Stimulated activated naive CD4-positive, alpha-beta T cell (primary cell): ENCODE results near the gene NKAPL.
A peak's percentile ranks its signal among the peaks of the same experiment; 100 is the strongest.

ENCODE experiments used
- DNase-seq, 6 experiments: peaks; one replicate each; lab custom pipeline; 2025; lab: John Stamatoyannopoulos, UW

NKAPL gene

DNA sequence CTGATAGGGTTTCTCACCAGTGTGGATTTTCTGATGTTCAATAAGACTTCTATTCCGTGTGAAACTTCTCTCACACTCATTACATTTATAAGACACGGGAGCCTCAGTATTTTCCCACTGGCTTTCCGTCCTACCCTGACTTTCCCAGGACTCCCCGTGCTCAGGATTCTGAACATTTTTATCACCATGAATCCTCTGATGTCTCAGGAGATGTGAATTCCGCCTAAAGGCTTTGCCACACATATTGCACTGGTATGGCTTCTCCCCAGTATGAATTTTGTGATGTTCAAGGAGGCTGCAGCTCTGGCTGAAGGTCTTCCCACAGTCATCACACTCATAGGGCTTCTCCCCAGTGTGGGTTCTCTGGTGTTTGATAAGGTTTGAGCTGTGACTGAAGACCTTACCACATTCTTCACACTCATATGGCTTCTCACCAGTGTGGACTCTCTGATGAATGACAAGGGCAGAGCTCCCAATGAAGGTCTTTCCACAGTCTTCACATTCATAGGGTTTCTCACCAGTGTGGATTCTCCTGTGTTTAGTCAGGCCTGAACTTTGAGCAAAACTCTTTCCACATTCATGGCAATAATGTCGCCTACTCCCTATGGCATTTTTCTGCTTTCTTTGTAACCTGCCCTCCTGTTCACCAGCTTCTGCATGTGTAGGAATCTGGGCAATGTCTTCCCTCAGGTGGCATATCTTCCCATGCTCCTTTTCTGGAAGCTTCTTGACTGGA is 13.7 kb upstream of the NKAPL start:
- no peak for DNase-seq

DNA sequence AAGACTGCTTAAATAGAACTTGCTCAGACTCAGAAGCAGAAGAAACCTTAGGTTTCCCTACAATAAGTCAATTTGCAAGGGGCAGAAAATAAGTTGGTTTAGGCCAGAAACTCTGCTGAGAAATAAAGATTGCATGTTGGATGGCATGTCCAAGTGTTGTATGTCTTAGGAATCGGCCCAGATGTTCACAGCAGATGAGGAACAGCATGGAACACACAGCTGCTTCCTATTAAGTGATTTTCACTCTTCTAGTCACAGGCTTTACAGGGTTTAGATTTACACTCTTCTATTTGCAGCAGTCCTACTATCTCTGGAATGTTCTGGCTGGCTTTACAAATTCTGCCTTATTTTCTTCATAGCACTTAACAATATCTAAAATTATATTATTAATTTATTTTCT is 10.2 kb upstream of the NKAPL start:
- DNase-seq, result no peak

DNA sequence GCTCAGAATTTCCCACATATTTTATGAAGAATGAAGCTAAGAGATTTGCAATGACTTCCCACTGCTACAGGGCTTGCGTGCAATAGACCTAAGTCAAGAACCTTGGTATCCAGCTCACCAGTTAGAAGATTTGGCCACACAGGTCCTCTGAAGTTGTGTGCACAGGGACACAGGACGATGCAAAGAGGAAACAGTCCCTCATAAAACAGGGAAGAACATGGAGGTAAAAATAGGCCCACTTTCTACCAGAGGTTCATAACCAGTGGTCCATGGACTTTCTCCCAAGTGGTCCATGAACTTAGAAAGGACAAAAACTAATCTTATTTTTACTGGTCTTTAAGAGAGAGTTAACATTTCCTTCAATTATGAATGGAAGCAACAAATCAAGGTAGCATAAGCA is 8.3 kb upstream of the NKAPL start:
- no peak for DNase-seq

DNA sequence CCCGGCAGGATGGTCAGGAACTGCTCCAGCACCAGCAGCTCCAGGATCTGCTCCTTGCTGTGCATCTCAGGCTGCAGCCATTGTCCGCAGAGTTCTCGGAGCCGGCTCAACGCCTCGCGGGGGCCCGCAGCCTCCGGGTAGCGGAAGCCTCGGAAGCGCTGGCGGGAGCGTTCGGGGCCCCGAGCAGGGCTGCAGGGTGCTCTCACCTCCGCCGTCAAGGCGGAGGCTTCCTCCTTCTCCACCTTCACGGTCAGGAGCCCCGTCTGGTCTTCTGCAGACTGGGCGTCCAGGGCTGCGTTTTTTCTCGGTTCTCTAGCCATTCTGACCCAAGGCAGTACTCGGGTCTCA is 7.5 kb upstream of the NKAPL start:
- DNase-seq, result peak in 1 of 6 experiments; percentile 7

DNA sequence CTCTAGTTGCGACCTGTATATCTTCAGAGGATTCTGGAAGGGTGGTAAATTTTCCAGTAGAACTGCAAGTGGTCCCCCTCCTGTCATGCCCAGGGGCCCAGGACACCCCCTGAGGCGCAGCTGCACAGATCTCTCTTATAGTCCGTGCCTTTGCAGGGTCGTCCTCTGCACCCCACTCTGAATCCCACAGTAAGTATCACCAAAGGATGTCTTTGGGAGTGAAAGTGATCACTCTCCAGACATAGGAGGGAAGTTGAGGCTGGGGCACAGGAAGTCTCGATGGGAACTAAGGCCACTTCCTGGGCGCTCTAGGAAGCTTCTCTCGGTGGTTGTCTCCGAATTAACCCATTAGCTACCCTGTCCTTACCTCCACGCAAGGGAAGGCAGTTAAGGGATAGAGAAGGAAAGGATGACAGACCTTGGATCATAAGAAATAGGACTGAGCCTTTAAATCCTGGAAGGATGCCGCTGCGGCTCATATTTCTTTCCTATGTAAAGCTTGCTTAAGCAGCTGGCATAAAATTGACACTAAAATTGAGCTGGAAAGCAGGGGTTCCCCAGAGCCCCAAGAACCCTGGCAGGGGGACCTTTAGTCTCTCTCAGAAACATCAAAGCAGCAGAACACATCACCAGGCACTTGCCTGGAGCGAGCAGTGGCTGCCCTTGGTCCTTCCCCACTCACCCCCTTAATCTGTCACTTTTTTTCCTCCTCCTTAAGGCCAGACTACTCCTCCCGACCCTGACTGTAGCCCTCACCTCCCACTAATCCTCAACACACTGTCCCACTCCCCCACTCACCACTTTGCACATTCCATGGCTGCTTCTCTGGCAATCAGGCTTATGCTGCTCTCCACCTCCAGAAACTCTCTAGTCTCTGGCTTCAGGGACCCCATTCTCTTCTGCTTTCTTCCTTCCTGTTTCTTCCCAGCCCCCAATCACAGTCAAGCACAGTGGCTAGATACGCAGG is 6.8 kb upstream of the NKAPL start, which contains the start of gene ZKSCAN4:
TSS of gene ZKSCAN4 (minus strand) at position 261 of the 967 bp plus-strand sequence. CDS start 289 bp downstream, outside the sequence.
- DNase-seq, result peak; percentile 61 to 86 (median 67)

DNA sequence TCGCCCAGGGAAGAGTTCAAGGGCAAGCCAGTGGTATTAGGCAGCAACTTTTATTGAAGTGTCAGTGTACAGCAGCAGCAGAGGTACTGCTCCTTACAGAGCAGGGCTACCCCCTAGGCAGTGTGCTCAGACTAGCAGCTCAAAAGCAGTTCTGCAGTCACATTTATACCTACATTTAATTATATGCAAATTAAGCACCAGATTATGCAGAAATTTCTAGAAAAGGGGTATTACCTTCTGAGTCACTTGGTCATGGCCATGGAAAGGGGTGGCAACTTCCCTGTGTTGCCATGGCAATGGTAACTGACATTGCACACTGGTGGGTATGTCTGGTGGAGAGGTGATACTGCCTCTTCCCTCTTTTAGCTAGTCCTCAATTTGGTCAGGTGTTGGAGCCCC is 5.0 kb upstream of the NKAPL start:
- DNase-seq, result no peak

DNA sequence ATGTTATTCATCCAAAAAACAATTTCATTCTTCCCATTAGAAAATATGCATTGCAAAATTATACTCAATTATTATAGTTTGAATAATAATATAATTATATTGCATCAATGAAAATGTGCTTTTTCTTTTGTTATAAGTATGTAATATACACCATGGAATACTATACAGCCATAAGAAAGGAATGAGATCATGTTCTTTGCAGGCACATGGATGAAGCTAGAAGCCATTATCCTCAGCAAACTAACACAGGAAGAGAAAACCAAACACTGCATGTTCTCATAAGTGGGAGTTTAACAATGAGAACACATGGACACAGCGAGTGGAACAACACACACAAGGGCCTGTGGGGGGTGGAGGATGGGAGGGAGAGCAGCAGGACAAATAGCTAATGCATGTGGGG is 2.1 kb upstream of the NKAPL start:
- no peak for DNase-seq

DNA sequence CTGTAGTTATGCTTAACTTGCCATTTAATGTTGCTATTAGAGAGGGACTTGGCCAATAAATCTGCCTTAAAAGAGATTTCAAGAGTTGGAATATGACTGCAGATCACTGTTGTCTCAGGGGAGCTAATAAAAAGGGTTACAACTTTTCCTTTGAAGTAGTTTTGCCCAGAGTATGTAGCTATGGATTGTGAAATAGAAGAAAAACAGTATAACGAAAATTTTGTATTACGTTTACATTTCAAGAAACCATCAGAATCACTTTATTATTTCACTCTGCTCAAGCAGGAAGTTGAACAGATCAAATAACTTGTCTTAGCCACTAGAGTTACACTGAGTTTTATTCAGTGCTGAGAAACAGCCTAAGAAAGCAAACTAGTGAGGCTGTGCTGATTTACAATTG is 4.8 kb downstream of the NKAPL start:
- peak in 1 of 6 experiments; percentile 9 for DNase-seq

DNA sequence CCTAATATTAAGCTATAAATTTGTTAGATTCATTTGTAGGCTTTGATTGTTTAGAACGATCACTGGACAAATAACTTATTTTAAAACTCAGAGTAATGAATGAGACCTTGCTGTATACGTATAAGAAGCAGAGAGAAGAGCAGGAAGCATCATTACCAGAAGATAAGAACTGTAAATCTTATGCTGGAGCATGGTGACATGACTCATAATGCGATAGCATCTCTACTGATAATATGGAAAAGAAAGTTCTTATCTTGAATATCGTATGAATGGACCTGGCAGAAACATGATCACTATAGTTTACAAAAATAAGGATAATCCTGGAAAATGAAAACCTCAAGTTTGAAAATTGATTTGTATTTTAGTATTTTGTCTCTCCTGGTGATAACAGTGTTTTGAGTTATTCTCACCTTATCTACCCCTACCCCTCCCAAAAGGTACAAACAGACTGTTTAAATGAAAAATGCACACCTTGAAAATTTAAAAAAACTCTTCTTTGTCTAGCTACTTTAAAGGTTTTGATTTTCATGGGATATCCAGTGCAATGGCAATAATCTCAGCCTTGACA is 5.8 kb downstream of the NKAPL start:
- DNase-seq, result no peak

DNA sequence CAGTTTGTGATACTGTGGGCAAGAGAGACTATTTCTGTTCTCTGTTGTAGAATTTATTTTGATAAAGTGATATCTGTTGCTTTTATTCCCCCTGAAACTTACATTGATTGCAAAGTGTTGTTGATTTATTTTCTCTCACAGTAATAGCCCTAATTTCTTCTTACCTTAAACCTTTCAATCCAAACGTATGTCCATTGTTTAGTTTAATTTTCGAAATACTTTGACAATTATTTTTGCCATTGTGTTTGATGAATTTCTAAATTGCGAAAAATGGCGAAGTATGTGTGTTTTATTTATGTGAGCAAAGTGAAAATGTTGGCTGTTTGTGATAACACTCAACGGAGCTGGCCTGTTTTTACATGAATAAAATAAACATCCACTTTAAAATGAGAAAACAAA is 7.5 kb downstream of the NKAPL start:
- DNase-seq, result no peak

DNA sequence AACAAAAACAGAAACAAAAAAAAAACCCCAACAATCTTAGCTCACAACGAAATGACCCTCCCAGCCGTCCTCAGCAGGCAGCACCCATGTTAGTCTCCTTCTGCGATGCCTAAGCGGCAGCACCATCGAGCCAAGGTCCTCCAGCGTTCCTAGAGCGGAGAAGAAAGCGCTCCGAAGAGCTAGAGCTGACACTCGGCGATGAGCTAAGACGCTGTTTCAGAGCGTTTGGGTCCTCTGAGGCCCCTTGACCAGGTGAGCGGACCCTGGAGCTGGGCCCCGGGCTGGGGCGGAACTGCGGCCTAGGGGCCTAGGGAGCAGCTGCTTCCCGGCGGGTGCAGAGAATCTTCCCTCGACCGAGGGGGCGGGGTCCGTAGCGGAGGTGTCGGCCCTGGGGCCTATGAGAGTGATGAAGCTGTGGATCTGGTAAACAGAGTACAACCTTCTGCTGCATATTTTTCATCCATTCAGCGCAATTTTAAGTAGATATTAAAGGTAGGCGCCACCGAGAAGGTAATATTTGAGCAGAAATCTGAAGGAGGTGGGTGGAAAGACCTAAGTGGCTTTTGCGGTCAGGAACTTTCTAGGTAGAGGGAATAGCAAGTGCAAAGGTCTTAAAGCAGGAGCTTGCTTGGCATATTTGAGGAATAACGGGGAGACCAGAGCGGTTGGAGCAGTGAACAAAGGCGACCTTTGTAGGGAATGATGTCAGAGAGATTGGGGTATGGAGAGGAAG is 8.0 kb downstream of the NKAPL start, which contains the start of gene ZSCAN26:
TSS of gene ZSCAN26 (plus strand) at position 182 of the 733 bp plus-strand sequence. CDS start 4,777 bp downstream, outside the sequence.
- DNase-seq, result peak; percentile 64 to 93 (median 80)

DNA sequence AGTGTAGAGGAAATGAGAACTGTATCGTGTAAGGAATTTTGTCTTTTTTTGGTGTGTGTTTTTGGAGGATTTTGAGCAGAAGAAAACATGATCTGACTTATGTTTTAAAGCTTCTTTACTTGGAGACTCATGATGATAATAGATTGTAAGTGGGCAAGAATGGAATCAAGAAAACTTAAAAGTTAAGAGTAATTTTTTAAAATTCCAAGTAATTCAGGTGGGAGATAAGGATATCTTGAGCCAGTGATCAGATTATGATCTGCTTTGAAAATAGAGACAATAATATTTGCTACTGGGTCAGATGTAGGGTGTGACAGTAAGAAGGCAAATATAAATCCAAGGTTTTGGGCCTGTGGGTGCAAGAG is 8.6 kb downstream of the NKAPL start:
- no peak for DNase-seq

DNA sequence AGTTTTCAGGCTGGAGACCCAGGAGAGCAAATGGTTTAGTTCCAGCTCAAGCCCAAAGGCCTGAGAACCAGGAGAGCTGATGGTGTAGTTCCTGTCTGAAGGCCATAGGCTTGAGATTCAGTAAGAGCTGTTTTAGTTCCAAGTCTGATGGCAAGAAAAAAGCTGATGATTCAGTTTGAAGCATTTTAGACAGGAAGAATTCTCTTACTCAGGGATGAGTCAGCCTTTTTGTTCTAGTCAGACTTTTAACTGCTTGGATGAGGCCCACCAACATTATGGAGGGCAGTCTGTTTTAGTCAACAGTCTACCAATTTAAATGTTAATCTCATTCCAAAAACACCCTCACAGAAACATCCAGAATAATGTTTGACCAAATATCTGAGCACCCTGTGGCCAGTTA is 10.4 kb downstream of the NKAPL start:
- DNase-seq, result no peak

DNA sequence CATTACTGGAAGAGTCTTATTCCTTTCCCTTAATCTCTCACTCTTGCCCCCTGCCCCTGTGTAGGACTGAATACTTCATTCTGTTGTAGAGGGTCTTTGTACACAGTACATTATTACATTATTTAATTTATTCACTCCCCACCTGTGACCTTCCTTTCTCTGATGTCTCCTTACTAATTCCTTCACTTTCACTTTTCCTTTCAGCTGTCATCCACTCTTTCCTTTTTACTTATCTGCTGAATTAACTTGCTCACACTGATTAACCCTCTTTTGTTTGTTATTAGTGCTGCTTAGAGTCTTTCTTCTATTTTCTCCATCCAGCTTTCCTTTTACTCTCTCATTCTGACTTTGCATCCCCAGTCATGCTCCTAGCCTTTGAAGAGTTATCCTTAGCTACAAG is 15.8 kb downstream of the NKAPL start:
- DNase-seq, result no peak

DNA sequence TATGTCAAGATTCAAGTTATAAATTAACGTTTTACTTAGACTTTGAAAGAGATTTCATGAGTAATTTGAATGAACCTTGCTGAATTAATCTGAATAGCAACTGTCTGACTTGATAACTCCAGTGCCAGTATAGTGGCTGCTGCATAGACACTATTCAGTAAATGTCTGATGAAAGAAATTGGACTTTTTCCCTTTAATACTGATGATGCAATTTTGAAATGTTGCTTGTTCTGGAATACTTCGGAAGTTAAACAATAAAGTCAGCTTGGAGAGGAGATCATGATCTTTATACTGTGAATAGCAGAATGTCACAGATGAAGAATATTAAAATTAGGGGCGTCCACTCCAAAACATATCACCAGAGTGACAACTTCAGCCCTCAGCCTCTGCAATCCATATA is 18.6 kb downstream of the NKAPL start:
- no peak for DNase-seq

DNA sequence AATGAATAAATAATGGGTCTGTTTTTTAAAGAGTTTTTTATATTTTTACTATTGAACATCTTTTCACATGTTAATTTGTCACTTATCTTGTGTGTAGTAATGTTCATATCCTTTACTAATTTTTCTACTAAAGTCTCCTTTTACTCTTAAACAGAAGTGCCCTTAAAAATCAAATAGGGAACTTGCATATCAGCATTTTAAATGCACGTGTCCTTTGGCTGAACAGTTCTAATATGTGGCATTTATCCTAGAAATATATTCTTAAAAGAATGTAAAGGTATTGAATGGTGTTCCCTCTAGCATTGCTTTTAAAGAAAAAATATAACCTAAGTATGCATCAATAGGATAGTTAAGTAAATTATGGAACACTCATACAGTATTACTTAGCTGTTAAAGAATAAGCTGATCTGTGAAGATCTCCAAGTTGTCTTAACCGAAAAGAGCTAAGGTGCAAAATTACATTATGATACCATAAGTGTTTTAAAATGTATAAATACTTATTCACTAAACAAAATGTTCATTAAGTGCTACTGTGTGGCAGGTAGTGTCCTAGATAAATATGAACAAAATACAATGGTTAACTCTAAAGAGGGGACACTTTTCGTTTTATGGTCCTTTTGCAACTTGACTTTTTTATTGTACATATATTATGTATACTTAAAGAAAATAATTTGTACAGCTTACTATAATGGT is 21.6 kb downstream of the NKAPL start:
- DNase-seq, result no peak

DNA sequence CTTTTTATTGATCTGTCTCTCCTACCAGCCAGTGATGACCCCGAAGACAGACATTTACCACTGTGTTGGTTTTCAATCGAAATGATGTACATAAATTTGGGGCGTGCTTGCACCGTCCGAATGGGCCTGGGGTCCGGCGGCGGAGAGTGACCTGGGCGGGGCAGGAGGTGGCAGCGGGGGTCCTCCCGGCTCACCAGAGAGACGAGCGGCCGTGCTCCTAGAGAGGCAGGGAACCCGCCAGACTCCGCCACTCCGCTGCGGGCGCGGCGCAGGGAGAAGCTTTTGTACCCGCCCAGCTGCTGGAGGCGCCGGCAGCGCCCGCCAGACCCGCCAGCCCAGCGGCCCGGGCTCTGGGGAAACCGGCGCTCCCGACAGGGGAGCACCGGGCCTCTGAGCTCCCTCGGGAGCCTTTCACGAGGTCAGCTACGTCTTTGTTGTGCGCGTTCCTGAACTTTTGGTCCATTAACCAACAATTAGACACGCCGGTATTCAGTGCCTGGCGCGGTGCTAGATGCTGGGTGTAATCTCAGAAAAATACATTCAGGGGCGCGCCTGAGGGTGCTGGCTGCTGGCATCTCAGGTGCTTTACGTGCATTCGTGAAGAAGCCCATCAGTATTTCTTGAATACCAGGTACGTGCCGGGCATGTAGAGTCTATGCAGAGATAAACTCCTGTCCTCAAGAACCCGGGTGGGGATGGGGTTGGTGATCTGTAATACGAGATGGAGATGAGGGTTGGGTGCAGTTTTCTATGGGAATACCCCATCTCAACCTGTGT is 22.4 kb downstream of the NKAPL start, which contains the start of gene PGBD1:
TSS of gene PGBD1 (plus strand) at position 285 of the 777 bp plus-strand sequence. CDS start 2,242 bp downstream, outside the sequence.
- peak in 5 of 6 experiments; percentile 4 to 35 (median 17) for DNase-seq

DNA sequence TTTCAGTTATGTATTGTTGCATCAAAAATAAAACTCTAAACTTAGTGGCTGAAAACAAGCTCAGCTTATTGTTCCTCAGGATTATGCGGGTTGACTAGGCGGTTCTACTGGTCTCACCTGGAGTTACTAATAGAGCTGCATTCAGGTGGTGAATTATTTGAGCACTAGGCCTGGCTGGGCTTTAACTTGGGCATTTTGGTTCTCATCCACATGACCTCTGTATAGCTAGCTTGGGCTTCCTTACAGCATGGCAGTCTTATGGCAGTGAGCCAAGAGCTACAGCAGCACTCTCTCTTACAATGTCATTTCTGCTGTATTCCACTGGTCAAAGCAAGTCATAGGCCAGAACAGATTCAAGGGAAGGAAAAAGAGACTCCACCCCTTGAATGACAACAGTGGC is 23.8 kb downstream of the NKAPL start:
- DNase-seq, result no peak

DNA sequence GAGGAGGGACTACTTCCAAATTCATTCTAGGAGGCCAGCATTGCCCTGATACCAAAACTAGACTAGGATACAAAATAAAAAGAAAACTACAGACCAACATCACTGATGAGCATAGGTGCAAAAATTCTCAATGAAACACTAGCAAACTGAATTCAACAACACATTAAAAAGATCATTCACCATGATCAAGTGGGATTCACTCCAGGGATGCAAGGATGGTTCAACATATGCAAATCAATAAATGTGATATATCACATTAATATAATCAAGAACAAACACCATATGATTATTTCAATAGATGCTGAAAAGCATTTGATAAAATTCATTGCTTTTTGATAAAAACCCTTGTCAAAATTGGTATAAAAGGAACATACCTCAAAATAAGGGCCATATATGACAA is 32.5 kb downstream of the NKAPL start:
- no peak for DNase-seq

DNA sequence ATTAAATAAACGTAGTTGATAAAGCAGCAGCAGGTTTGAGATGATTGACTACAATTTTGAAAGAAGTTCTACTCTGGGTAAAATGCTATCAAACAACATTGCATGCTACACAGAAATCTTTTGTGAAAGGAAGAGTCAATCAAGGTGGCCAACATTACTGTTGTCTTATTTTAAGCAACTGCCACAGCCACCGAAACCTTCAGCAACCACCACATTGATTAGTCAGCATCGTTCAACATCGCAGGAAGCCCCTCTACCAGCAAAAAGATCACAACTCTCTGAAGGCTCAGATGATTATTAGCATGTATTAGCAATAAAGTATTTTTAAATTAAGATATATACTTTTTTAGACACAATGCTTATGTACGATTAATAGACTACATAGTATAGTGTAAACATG is 36.2 kb downstream of the NKAPL start:
- no peak for DNase-seq
